Osteoblast (primary cell): ENCODE results near the gene NOX5. TPM values are rescaled to one million over a fixed set of nuclear protein-coding genes. Genes with fewer than 3 reads are reported as not detected.

ENCODE experiments used
- DNase-seq: peaks from one replicate; pipeline ENCODE4 v3.0.0; 2011; ENCODE audit warnings: low spot score, mixed read lengths; ENCODE audit not compliant: insufficient read length; ENCODE audit errors: missing footprints
- H2AFZ ChIP-seq: 2 replicates; pipeline ENCODE4 v1.6.0; 2011; ENCODE audit warnings: mild to moderate bottlenecking, low read length
- H3K27ac ChIP-seq: 2 replicates; pipeline ENCODE4 v1.5.1; 2011; ENCODE audit warnings: mild to moderate bottlenecking, low read depth, low read length, moderate library complexity
- H3K27me3 ChIP-seq: 2 replicates; pipeline ENCODE4 v1.6.0; 2012; ENCODE audit warnings: mild to moderate bottlenecking, control low read depth, inconsistent platforms, low read length, moderate library complexity; ENCODE audit not compliant: insufficient read depth
- H3K36me3 ChIP-seq: 2 replicates; pipeline ENCODE4 v1.5.1; 2011; ENCODE audit warnings: mild to moderate bottlenecking, low read length, control low read depth, moderate library complexity; ENCODE audit not compliant: insufficient read depth
- H3K4me1 ChIP-seq: 2 replicates; pipeline ENCODE4 v1.5.1; 2011; ENCODE audit warnings: mild to moderate bottlenecking, low read length, control low read depth, moderate library complexity; ENCODE audit not compliant: insufficient read depth
- H3K4me2 ChIP-seq: 2 replicates; pipeline ENCODE4 v1.6.0; 2011; ENCODE audit warnings: mild to moderate bottlenecking, low read length; ENCODE audit not compliant: insufficient read depth
- H3K4me3 ChIP-seq: fragments of 200-600 bp; sonication (generic); 3 replicates; pipeline ENCODE4 v1.5.1; 2012; ENCODE audit warnings: mild to moderate bottlenecking, low read length, inconsistent platforms; ENCODE audit not compliant: insufficient read depth
- H3K79me2 ChIP-seq: 2 replicates; pipeline ENCODE4 v1.6.0; 2012; ENCODE audit warnings: mild to moderate bottlenecking, low read length, control low read depth, inconsistent platforms; ENCODE audit not compliant: insufficient read depth
- H3K9me3 ChIP-seq: 2 replicates; pipeline ENCODE4 v1.5.1; 2011; ENCODE audit warnings: low read depth, low read length, control low read depth
- H4K20me1 ChIP-seq: 2 replicates; pipeline ENCODE4 v1.6.0; 2012; ENCODE audit warnings: mild to moderate bottlenecking, low read length, control low read depth; ENCODE audit not compliant: insufficient read depth
- CTCF ChIP-seq: IDR thresholded peaks from 2 replicates; pipeline ENCODE4 v1.5.1; 2011; ENCODE audit warnings: mild to moderate bottlenecking, low read depth, low read length, moderate library complexity; ENCODE audit errors: extremely low read depth
- total RNA-seq: library from RNA; depleted of rRNA; stranded (reverse); fragments of >200 nt; gene quantifications from 2 replicates; pipeline ENCODE4 v1.2.3, GENCODE V29; 2012

The NOX5 gene
- total RNA-seq, 1 donor: 0.36 TPM

- no peaks in the 10 kb centered on the region for H3K36me3 ChIP-seq
- peaks cover 5% of the 10 kb centered on the region for H3K4me1 ChIP-seq
- no peaks in the 10 kb centered on the region for H4K20me1 ChIP-seq
- H3K9me3 ChIP-seq: no peaks in the 10 kb centered on the region
- no peak overlapping the region for H3K4me2 ChIP-seq
- H3K79me2 ChIP-seq: no peaks in the 10 kb centered on the region
- no peak for TF ChIP-seq CTCF
- H2AFZ ChIP-seq: no peak overlapping the region
- DNase-seq: no peak
- no peak overlapping the region for H3K4me3 ChIP-seq
- H3K27ac ChIP-seq: no peak overlapping the region
- H3K27me3 ChIP-seq: peaks cover 39% of the 10 kb centered on the region
Measured at GRCh38 chr15:69094124-69094921, 79.8 kb downstream of the NOX5 start.

- H3K9me3 ChIP-seq: no peaks in the 10 kb centered on the region
- no peak overlapping the region for H2AFZ ChIP-seq
- no peak overlapping the region for H3K27ac ChIP-seq
- H3K4me2 ChIP-seq: no peak overlapping the region
- peaks cover 33% of the 10 kb centered on the region for H3K27me3 ChIP-seq
- H3K4me1 ChIP-seq: peaks cover 5% of the 10 kb centered on the region
- no peaks in the 10 kb centered on the region for H3K79me2 ChIP-seq
- TF ChIP-seq CTCF: no peak
- H4K20me1 ChIP-seq: no peaks in the 10 kb centered on the region
- no peak overlapping the region for H3K4me3 ChIP-seq
- H3K36me3 ChIP-seq: no peaks in the 10 kb centered on the region
- DNase-seq: no peak
Measured at GRCh38 chr15:69095274-69095673, 80.8 kb downstream of the NOX5 start.

- Histone ChIP-seq H3K27me3 (peaks cover 32% of the 10 kb centered on the region), H2AFZ (no peak overlapping the region), H3K4me2 (no peak overlapping the region), H3K79me2 (no peaks in the 10 kb centered on the region), H3K36me3 (no peaks in the 10 kb centered on the region), H3K27ac (no peak overlapping the region), H3K4me1 (peaks cover 5% of the 10 kb centered on the region), H3K4me3 (no peak overlapping the region), H3K9me3 (no peaks in the 10 kb centered on the region), H4K20me1 (no peaks in the 10 kb centered on the region)
- no peak for DNase-seq
- no peak for TF ChIP-seq CTCF
Measured at GRCh38 chr15:69096196-69096595, 81.7 kb downstream of the NOX5 start.

- Histone ChIP-seq H3K4me2 (no peak overlapping the region), H2AFZ (no peak overlapping the region), H3K36me3 (no peaks in the 10 kb centered on the region), H3K27me3 (peaks cover 36% of the 10 kb centered on the region), H3K79me2 (no peaks in the 10 kb centered on the region), H3K4me3 (no peak overlapping the region), H3K9me3 (no peaks in the 10 kb centered on the region), H3K27ac (no peak overlapping the region), H3K4me1 (peaks cover 5% of the 10 kb centered on the region), H4K20me1 (no peaks in the 10 kb centered on the region)
- DNase-seq: no peak
- no peak for TF ChIP-seq CTCF
Measured at GRCh38 chr15:69096626-69097025, 82.1 kb downstream of the NOX5 start.
